Measurements from ENCODE around the gene PCYT1B.
A peak's percentile ranks its signal among the peaks of the same experiment; 100 is the strongest.
"Not testable (repeated sequence)": the region's sequence is repeated elsewhere in the genome, so short reads cannot be mapped to it uniquely, and the experiment has no call there.

Gene PCYT1B

DNA sequence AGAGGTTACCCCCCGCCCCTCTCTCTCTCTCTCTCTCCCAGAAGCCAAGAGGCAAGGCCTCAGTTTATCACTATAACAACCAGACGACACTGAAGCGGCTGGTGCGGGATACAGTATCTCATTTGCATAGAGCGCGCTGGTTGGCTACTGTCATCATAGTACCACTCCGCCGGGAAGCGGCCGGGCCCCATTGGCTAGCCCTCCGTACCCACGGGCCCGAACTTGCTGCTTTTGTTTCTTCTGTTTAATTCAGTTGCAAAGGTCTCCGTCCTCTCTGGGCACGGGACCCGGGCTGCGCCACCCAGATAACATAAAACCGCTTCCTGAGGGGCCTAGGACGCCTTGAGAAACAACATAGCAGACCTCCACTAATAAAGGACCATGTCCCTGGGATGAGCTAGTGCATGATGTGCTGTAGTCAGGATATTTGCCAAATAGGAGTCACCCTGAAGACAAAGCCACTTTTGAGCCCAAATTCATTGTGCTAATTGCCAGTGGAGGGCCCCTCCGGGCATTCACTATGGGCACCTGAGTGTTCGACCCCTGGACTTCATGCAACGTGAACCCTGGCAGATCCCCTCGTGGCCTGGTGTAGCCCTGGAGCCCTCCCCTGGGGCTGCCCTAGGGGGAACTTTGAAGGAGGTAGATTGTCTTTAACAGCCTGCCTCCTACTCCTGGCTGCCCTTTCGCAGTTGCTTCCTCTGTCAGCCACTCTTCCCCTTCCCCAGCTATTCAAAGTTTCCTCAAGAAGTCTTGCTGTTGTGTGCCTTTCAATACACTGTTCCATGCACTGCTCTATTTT is at the start of gene PCYT1B:
TSS of gene PCYT1B (minus strand) at position 91 of the 802 bp plus-strand sequence. CDS start 242 bp downstream, outside the sequence.
- peak; percentile 90 for DNase-seq

DNA sequence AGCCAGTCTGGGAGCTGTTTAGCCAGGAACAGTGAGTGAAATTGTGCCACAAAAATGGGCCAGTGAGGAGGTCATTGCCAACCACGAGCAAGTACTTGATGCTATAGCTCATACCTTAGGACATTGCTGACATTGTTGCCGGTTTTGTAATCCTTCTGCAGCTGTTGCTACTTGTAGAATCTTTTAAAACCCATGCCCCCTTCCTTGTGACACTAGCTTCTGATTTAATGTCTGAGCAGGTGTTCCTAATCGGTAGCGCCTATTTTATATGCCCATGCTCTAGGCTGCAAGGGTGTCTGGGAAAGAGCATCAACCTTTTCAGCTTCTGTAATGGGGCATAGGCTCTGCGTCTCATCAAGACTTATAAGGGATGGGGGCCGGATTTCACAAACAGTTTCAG is 49.1 kb upstream of the PCYT1B start:
- no peak for DNase-seq

DNA sequence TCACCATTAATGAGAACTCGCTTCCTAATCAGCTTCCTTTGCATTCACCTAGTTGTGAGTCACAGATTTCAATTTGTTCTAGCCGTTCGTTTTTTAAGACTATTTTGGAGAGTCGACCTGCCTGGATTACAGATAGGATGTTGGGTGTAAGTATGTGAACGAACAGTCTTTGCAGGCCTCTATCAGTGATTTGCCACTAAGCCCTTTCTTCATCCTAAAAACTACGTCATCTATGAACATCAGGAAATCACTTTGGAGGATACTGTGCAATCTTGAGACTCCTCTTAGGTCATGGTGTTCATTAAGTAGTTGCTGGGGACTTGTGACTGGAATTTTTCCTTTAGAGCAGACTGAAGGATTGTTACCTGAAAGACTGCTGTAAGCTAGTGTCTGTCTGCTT is 47.7 kb upstream of the PCYT1B start:
- DNase-seq, result no peak

DNA sequence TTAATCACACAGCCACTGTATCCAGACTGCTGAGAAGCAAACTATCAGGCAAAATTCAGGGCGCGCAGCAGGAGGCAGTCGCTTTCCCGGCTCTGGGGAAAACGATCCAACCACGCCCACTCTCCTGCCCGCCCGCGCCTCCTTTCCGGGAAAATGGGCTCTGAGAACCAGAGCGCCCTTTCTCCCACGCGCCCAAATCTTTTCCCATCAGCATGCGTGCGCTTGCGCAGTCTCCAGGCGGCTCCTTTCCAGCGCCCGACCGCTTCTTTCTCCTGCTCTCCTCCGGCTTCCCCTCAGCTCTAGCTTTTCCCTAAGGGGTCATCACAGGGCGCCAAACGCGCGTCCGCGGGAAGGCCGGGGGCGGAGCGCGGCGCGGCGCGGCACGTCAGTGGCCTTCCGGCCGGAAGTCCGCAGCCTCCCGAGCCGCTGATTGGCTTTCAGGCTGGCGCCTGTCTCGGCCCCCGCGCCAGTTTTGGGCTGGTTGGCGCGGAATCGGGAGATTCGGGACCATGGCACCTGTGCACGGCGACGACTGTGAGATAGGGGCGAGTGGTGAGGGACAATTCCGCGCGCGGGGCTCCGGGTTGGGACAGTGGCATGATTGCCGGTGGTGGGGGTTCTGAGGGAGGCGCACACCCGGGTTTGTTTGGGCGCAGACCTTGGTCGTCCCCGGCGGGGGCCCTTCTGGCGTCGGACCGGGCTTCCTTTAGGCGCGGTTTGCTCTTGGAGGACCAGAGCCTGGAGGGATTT is 46.5 kb upstream of the PCYT1B start, which contains the start of gene POLA1:
TSS of gene POLA1 (plus strand) at position 466 of the 750 bp plus-strand sequence. CDS start at position 510, 44 bp downstream.
- DNase-seq, result peak; percentile 97

DNA sequence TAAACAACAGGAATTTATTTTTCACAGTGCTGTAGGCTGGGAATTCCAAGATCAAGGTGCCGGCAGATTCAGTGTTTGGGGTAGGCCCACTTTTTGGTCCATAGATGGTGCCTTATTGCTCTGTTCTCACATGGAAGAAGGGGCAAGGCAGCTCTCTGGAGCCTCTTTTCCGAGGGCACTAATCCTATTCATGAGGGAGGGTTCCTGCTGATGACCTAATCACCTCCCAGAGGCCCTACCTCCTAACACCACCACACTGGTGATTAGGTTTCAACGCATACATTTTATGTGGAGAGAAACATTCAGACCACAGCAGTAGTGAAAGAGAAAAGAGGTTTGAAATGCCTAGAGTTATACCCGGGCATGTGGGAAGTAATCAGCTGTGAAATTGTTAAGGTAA is 45.2 kb upstream of the PCYT1B start:
- no peak for DNase-seq

DNA sequence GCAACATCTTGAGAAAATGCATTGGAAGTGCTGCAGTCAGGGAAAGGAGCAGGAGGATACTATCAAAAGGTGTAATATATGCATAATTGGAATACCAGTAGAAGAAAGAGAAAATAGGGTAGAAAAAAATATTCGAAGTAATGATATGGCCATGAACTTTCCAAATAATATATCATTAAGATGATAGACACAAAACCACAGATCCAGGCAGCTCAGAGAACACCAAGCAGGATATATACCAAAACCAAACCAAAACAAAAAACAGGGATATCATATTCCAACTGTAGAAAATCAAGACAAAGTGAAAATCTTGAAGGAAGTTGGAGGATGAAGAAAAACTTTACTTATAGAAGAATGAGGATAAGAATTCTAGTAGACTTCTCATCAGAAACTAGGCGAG is 36.9 kb upstream of the PCYT1B start:
- no peak for DNase-seq

DNA sequence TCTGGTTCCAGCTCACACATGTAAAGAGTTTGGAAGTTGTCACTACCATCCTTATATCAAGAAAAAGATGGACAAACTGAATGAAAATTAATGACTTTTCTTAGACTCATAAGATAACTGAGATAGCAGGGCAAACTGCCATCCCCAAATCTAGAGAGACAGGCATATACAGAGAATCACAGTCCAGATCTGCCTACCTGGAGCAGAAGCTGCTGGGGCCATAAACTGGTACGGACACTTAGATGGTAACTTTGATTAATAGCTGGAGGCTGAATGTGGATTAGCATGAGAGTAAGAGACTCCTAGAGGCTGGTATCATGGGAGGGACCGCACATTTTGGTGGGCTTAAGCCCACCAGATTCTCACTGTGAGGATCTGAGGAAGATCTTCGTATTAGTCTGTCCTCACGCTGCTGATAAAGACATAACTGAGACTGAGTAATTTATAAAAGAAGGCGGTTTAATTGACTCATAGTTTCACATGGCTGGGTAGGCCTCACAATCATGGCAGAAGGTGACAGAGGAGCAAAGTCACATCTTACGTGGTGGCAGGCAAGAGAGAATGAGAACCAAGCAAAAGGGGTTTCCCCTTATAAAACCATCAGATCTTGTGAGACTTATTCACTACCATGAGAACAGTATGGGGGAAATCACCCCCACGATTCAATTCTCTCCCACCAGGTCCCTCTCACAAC is 35.7 kb upstream of the PCYT1B start:
- DNase-seq, result no peak

DNA sequence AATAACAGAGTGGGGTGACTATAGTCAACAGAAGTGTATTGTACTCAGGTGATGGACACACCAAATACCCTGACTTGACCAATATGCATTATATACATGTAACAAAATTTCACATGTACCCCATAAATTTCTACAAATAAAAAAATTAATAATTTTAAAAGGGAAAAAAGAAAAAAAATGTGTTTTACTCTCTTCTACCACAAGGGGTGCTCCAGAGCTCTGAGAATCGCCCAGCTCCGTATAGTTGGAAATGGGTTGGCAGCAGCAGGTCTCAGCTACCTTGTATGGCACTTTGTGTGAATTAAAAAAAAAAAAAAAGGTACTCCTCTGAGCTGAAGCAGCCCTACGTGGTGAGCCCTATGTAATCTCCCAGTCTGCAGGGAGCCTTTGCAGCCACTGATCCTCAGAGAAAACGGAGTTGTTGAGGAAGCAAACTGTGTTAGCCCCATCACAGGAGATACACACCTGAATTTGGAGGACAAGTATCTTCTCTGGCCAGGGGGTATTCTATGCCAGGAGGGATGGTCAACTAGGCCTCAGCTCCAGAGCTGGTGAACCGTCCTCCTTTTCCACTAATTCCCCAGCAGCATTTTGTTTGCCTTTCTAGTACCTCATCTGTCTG is 29.4 kb upstream of the PCYT1B start:
- no peak for DNase-seq

DNA sequence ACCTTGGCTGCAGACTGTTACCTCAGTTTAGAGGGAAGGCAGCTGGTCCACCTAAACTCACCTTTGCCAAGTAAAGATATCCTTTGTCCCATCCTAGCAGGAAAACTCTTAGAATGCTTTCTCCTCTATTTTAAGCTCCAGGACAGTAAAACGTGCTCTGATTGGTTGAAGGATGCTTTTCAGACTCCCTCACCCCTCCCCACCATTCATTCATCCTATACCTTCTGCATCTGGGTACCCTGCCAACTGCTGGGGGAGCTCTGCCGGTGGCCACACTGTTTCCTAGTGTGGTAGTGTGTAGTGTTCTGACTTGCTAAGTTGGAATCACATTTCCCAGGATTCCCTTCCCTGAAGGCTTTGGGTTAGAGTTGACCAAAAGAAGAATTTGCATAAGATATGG is 26.3 kb upstream of the PCYT1B start:
- no peak for DNase-seq

DNA sequence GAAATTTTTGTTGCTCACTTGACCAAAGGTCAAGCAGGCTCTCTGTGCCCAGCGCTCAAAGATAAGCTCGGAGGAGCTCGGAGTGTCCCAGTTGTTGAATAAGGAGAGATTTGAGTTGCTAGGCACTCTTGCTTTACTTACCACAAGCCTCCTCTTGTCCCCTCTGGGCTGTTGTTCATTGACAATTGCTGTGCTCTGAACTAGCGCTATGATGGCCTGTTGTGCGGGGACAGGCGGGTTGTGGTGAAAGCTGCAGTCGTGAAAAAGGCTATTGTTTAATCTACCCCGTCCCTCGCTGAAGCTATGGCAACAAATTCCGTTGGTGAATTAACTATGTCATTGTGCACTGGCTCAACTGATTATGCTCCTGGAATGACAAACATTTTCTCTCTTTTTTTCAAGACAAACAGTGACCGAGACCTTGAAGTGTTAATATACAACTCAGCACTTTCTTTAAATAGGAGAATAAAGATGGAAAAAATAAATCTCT is 25.6 kb upstream of the PCYT1B start:
- peak; percentile 43 for DNase-seq

DNA sequence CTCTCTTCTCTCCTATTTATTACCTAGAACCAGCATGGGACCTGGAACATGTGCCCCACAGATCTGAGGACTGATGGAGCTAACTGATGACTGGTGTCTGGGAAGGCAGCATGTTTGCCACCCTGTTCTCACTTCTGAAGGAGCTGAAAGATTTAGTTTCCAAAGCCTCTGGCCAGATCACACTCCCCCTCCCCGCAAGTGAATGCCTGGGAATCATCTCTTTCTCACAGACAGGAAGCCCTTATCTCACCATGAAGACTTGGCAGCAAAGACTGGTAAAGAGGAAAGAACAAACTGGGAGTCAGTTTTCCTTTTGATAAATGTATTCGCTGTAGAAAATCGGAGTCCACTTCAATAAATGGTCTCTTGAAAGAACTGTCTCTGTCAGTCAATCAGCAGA is 21.0 kb upstream of the PCYT1B start:
- no peak for DNase-seq

DNA sequence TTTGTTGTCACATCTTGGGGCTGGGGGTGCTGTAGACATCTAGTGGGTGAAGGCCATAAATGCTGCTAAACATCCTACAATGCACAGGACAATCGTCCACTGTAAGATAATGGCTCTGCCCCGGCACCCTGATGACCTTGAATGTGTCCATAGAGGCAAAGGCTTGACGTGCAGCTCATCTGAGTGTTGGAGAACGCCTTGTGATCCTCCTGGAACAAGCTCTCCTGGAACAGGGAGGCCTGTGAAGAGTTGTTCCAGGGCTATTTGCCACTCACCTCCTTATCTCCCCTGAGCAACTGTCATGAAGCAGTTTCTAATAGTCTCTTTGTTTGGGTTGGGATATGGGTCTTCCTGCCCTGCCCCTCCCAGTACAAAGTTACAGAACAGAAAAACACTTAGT is 15.2 kb upstream of the PCYT1B start:
- DNase-seq, result no peak

DNA sequence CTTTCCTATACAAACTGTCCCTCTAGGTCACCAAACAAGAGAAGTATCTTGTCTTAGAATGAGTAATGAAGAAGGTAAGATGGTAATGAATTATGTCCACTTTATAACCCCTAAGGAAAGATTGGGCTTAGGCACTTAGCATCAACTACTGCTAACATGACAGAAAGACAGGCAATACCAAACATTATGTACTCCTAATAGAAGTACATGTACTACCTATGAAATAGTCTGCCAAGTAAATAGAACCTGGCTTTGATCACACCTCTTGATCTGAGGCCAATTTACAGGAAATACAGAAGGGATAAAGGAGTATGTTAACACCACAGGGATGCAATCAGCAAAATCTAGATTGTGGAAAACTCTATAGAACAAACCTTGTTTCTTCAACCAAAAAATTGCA is 14.1 kb upstream of the PCYT1B start:
- DNase-seq, result no peak

DNA sequence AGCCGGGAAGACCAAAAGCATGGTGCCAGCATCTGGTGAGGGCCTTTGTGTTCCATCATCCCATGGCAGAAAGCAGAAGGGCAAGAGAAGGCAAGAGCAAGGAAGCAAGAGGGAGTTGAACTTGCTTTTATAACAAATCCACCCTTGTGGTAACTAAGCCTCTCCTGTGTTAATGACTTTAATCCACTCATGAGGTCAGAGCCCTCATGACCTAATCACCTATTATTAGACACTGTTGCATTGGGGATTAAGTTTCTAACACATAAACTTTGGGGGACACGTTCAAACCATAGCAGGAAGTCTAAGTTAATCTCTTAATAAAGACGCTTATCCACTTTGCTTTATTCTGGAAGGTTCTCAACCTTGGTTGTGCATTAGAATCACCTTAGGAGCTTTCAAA is 12.5 kb upstream of the PCYT1B start:
- no peak for DNase-seq

DNA sequence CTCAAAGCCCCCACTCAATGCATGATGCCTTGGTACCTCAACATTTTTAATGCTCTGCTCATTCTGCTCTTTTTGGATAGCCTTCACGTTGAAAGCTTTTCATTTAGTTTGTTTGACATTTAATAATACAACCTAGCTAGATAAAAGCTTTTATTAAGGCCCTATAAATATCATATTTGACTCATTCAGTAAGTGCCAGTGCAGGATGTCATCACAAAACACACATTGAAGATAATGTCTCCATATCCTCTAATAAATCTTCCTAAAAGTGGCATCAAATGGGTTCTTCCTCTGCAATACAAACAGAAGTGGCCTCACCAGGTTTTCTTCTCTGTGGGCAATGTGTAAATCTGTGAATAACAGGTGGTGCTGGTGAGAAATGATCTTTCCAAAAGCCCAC is 12.0 kb upstream of the PCYT1B start:
- no peak for DNase-seq

DNA sequence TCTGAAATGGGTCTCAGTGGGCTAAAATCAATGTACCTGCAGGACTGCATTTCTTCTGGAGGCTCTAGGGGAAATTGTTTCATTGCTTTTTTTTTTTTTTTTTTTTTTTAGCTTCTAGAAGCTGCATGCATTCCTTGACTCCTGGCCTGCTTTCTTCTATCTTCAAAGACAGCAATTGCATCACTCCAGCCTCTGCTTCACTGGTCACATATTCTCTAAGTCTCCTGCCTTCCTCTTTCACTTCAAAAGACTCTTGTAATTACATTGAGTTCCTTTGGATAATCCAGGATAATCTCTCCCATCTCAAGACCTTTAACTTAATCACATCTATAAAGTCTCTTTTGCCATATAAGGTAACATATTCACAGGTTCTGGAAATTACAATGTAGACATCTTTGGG is 11.3 kb upstream of the PCYT1B start:
- DNase-seq, result no peak

DNA sequence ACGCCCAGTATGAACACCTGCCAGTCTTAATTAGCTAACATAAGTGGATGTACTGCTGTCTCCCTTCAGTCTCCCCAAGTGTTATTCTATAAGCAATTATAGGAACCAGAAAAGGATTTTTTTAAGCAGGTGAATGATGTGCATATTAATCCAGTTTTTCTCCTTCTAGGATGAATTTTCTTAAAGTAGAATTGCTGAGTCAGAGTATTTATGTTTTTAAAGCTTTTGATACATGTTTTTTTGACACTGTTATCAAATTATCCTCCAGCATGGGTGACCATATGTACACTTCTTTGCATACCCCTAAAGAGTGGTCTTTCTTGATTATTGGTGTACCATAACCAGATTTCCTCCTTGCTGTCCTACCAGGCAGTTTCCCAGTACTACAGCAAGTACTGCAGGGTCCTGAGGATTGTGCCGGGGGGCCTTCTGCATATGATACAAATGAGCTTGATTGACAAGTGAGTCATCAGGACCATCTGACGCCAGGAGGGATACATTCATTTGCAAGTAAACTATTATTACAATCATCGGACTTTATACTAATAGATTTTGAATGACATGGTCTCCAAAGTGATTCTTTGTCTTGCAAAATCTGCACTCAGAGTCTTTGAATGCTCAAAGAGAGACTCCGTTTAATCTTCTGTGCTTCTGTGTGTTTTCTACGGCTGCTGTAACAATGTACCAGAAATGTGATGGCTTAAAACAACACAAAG is 10.7 kb upstream of the PCYT1B start:
- DNase-seq, result peak; percentile 25

DNA sequence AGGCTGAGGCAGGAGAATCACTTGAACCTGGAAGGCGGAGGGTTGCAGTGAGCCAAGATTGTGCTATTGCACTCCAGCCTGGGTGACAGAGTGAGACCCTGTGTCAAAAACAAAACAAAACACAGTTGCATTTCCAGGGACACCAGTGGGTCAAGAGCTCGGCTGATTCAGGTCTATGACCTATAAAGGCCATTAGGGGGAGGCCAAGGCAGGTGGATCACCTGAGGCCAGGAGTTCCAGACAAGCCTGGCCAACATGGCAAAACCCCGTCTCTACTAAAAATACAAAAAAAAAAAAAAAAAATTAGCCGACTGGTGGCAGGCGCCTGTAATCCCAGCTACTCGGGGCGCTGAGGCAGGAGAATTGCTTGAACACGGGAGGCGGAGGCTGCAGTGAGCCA is 8.5 kb upstream of the PCYT1B start:
- not testable (repeated sequence) for DNase-seq

DNA sequence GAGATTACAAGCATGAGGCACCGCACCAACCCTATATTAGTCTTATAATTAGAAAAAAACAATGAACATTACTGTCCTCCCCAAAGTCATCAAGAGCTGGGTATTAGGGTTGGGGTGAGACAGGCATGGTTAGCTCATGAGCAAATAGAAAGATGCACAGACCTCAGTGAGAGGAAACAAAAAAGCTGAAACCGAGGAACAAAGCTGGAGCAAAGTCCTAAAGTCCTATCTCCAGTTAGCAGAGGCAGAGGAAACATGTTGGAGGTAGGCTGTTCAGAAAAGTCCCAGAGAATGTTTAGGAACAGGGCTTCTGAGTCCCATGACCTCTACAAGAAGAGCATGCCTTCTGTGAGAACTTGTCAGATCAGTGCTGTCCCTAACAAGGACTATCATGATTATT is 4.6 kb upstream of the PCYT1B start:
- no peak for DNase-seq

DNA sequence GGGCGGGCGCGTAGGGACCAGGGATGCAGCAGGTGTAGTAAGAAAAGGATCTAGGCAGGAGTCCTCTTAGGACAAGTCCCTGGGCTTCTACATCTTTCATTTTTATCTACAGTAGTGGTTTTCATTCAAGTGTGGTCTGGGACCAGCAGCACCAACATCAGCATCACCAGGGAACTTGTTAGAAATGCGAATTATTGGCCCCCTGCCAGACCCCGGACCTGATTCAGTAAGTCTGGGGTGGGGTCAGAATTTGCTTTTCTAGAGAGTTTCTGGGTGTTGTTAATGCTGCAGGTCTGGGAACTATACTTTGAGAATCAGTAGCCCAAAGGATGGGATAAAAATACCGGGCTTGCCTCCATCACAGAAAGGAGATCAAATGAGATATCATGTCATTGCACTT is 1.3 kb upstream of the PCYT1B start:
- no peak for DNase-seq

DNA sequence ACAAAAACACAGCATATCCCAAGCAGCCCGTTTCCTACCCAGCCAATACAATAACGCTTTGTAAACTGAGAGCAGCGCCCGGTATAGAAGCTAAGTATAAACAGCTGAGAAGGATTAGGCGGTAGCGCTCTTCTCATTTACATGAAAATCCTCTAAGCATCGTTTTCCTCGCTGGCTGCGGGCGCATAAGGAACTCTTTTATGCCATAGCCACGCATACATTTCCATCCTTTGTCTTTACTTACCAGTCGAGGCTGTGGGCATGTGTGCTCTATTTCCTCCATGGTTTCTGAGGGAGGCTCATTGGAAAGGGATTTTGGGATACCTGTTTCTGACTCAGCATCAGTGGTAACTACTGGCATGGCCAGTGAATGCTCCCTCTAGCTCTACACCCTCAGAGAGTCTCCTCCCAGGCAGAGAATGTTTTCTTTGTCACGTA is 383 bp downstream of the PCYT1B start:
- peak; percentile 79 for DNase-seq

DNA sequence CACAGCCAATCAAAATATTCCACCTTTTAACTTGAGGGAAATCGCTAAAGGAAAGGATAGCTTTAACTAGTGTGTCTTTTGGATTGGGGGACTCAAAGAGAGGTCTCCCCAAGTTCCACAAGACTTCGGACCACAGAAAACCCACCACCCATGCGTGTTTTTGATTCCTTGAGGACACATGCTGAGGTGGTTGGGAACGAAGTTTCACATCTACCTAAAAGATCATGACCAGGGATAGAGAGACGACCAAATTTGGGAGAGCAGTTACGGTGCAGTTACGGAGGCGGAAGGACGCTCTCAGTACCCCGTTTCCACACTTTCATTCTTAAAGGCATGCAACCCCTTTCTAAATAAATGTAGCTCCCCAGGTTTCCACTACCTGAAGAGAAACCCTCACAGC is 1.1 kb downstream of the PCYT1B start:
- DNase-seq, result peak; percentile 37

Data from eye (tissue), 1 donor.